ENCODE data around the gene PTMA.
A peak's percentile ranks its signal among the peaks of the same experiment; 100 is the strongest.
"Not testable (repeated sequence)": the region's sequence is repeated elsewhere in the genome, so short reads cannot be mapped to it uniquely, and the experiment has no call there.

PTMA gene

GRCh38 chr2:231716666-231717280 is 8.4 kb downstream of the PTMA start:
- DNase-seq (ENCODE audit: low spot score): no peak

DNA sequence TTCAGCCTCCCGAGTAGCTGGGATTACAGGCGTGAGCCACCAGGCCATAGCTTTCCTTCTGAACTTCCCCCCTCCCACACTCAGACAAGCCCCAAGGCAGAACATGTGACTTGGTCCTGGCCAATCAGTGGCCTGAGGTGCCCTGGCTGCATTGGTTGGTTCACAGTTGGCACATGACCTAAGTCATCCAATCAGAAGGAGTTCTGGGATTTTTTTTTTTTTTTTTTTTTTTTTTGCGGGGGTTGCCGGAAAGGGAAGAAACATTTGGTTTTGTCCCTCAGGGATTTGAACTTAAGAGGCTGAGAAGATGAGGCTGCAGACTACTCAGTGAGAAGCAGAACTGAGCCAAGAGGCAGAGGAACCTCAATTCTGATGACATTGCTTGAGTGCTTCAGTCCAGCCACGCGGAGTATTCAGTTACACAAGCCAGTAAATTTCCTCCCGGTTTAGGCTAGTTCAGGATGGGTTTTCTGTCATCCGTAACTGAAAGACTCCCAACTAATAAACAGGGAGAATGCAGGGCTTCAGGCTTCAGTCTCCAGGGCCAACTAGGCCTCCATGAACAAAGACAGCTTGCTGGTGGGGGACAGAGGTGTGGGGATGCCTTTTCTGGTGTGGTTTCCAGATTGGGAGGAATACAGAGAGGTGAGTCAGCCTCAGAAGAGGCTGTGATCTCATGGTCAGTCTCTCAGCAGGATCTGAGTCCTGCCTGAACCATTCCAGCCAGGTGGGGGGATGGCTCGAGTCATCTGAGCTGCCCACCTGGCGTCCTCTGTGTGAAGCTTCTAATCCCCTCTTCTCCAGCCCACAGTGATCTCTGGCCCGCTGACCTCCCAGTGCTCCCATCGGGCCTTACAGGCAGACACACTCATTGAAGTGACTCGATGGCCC is 9.2 kb downstream of the PTMA start:
- DNase-seq (ENCODE audit: low spot score): peak; percentile 73

DNA sequence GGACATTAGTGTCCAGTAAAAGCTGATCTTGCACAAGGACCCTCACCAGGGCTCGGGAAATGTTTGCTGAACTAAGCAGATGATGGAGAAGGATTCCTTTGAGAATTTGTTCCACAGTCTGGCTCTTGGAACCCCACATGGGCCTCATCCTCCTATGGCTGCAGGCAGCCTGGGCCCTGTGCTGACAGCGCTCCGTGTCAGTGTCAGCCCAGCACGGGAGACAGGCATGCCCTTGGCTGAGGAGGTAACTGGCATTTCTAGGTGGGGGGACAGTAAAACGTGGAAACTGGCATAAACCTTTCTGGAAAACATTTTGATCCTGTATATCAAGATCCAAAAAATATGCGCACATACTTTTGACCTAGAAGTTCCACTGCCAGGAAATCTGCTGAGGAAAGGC is 10.5 kb downstream of the PTMA start:
- no peak for DNase-seq (ENCODE audit: low spot score)

DNA sequence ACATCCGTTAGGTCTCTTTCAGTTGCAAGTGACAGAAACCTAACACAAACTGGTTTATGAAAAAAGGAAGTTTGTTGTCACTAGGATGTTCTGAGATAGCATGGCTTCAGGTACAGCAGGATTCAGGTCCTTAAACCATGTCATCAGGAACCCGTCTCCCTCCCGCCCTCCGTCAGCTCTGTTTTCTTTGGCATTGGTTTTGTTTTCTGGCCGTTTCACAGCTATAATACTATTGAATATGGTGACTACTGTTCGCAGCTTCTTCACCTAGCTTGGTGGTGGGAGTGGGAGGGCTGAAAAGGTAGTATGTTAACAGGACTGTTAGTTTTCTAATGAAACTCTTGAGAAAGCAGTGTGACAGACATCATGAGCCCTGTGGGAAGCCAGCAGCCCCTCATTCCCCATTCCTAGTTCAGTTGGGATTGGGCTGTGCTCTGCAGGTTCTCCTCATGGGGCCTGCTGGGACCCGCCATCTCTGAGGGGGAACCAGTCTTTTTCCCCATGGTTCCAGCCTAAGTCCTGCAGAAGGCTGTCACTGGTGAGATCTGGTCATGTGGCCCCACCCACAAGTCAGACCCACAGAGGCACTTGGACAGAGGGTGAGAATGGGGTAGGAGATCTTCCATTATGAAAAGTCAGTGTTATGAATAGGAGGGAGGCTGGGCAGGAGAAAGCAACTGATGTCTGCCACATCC is 12.1 kb downstream of the PTMA start:
- DNase-seq (ENCODE audit: low spot score): no peak

DNA sequence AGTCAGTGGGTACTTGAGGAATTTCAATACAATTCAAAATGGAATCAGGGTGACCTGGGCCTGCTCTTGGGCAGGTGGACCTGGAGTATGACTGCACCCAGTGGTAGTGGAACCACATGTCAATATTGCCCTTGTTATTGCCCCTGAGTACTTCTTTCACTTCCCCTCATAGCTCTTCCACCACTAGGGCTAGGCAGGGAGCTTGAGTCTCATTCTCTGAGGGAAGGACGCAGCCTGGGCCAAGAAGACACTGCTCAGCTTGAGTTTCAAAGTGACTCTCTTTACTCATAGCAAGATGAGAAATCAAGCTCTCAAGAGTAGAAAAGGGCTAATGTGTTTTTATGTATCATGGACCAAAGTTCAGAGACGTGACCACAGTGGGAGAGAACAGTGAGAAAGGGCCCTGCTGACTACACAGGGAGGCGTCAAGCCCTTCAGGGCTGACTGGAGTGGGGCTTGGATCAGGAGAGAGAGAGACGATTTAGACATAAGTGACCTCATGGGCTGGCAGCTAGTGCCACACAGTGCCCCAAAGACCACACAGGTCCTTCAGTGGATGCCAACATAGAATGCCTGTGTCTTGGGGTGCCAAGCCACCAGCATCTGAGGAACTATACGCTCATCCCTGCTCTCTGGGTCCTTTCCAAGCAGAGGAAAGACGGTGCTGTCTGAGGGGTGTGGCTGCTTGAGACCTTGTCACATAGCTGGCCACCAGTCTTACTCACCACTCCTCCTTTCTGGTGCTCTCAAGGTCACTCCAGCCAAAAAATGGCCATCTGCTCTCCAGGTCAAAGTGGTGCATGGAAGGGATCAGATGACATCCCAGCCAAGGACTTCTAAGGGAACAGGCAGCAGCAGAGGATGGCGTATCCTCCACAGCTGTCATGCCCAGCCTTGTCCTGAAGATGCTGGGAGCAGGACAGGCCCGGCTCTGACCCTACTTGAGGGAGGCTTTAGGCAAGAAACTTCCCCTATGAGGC is 13.0 kb downstream of the PTMA start:
- no peak for DNase-seq (ENCODE audit: low spot score)

GRCh38 chr2:231722721-231723307 is 14.5 kb downstream of the PTMA start:
- no peak for DNase-seq (ENCODE audit: low spot score)

DNA sequence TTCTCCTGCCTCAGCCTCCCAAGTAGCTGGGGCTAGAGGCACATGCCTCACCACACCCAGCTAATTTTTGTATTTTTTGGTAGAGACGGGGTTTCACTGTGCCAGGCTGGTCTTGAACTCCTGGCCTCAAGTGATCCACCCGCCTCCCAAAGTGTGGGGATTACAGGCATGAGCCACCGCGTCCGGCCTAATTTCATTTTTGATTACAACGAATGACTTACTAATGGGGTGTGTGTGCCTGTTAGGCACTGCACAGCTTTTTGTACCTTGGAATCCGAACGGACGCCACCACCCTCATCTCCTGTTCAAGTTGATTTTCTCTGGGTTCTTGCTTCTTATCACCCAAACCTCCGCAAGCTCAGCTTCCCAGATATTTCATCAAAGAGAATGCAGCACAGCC is 17.2 kb downstream of the PTMA start:
- DNase-seq (ENCODE audit: low spot score): no peak

GRCh38 chr2:231726276-231726675 is 18.0 kb downstream of the PTMA start:
- DNase-seq (ENCODE audit: low spot score): no peak

- no peak for DNase-seq (ENCODE audit: low spot score)
These were observed 19.3 kb downstream of the PTMA start for GRCh38 chr2:231727621-231728020.

DNA sequence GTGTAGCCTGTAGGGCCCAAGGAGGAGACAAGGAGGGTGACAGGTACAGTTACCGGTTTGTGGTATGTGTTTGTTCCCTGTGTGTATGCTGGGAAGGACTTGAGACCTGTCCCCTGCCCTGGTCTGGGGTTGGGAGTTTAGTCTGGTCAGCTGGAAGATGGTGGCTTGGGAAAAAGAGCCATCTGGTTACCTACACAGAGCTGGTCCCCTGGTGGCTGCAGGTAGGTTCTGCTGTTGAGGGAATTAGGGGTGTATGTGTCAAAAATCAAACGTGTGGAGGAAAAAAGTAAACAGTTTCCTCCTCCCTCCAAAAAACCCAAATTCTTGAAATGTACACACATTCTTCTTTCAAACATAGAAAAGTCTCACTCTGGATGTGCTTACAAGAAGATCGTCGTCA is 24.3 kb downstream of the PTMA start:
- peak; percentile 39 for DNase-seq (ENCODE audit: low spot score)

DNA sequence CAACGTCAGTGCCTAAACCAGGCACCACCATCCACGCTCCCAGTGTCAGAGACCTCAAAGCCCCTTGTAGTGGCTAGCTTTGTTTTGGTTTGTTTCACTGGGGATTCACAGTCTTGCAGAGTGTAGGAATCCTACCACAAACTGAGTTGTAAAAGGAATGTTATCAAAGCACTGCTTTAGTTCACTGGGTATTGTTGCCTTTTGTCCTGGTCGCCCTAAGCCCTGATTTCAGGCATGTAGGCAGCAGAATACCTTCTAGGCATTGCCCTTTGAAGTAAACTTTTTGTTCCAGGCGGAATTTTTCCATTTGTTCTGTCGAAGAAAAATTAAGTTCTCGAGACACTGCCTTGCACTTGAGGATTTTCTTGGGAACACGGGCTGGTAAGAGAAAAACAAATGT is 29.4 kb downstream of the PTMA start:
- DNase-seq (ENCODE audit: low spot score): no peak

DNA sequence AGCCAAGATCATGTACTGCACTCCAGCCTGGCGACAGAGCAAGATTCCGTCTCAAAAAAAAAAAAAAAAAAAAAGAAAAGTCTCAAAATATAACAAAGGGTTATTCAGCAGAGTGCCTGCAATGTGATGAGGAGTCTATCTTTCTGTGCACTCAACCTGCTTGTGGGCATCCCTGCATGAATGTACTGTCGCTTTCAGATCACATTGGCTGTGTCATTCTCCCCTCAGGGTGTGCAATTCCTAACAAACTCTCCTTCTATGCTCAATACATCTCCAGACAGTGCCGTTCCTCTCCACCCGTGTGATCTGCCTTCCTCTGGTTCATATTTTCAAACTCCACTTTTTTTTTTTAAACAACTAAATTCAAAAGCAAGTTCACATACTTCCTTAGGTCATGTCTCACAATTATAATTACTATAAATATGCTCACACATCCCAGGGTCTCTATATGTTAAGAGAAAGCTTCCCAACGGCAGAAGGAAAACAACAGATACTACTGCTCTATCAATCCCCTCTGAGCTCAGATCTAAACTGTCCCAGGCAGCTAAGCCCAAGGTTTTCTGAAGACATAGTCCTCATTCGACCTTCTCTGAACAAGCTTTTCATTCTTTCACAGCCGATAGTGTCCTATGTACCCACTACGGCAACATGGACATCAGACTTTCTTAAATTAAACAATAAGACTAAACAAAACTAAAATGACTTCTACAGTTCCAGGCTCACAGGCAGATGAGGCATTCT is 35.2 kb downstream of the PTMA start:
- DNase-seq (ENCODE audit: low spot score): no peak

GRCh38 chr2:231745303-231746038 is 37.1 kb downstream of the PTMA start:
- peak; percentile 62 for DNase-seq (ENCODE audit: low spot score)

DNA sequence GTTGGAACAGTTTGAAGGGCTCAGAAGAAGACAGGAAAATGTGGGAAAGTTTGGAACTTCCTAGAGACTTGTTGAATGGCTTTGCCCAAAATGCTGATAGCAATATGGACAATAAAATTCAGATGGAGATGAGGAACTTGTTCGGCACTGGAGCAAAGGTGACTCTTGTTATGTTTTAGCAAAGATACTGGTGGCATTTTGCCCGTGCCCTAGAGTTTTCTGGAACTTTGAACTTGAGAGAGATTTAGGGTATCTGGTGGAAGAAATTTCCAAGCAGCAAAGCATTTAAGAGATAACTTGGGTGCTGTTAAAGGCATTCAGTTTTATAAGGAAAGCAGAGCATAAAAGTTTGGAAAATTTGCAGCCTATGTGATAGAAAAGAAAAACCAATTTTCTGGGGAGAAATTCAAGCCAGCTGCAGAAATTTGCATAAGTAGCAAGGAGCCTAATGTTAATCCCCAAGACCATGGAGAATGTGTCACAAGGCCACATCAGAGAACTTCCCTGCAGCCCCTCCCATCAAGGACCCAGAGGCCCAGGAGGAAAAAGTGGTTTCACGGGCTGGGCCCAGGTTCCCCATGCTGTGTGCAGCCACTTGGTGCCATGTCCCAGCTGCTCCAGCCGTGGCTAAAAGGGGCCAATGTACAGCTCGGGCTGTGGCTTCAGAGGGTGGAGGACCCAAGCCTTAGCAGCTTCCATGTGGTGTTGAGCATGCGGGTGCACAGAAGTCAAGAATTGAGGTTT is 40.0 kb downstream of the PTMA start:
- not testable (repeated sequence) for DNase-seq (ENCODE audit: low spot score)

GRCh38 chr2:231749016-231749415 is 40.7 kb downstream of the PTMA start:
- DNase-seq (ENCODE audit: low spot score): not testable (repeated sequence)

- DNase-seq (ENCODE audit: low spot score): no peak
These were observed 42.9 kb downstream of the PTMA start for GRCh38 chr2:231751042-231751815.

GRCh38 chr2:231752061-231752460 is 43.7 kb downstream of the PTMA start:
- DNase-seq (ENCODE audit: low spot score): no peak

GRCh38 chr2:231761735-231762134 is 53.4 kb downstream of the PTMA start:
- no peak for DNase-seq (ENCODE audit: low spot score)

Measured in iPS-NIHi11 (cell line).